Upper lobe of left lung (tissue), 4 donors: Measurements from ENCODE around the gene HIF1AN.

Source experiments
- POLR2A ChIP-seq, 4 donors: fragments of 450-650 bp; IDR thresholded peaks; one replicate each; pipeline ENCODE4 v1.5.1; 2016 to 2017; ENCODE audit warnings: antibody characterized with exemption in 4 of 4, mild to moderate bottlenecking in 2 of 4
- TF ChIP-seq, protein P1 (sequence below), 6 experiments: fragments of 450-650 bp in 4 of 6; fragments of 200-600 bp in 2 of 6; sonication (generic) in 2 of 6; IDR thresholded peaks; one replicate each; pipeline ENCODE4 v1.5.1; 2016 to 2019; ENCODE audit warnings: antibody characterized with exemption in 6 of 6

DNA sequence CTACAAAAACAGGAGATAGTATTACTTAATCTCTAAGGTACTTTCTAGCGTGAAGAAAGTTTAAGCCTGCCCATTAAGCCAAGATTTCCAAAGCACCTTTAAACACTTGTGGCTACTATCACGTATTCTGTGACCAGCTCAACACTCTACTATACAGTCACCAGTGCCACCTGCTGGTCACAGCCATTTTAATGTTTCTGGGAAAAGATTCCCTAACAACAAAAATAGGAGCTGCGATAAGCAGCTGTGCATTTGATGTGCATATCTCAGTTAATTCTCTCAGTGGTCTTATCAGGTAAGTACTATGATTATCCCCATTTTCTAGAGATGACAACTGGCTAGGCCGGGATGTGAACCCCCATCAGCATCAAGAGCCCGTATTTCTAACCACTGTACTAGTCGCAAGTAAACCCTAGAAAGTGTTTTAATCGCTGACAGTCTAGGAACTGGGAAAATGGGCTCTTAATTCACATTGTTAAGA, 16.9 kb upstream of the HIF1AN start:
- no peak for TF ChIP-seq POLR2A (IDR thresholded peaks at IDR 0.05)
- TF ChIP-seq, protein P1, sequence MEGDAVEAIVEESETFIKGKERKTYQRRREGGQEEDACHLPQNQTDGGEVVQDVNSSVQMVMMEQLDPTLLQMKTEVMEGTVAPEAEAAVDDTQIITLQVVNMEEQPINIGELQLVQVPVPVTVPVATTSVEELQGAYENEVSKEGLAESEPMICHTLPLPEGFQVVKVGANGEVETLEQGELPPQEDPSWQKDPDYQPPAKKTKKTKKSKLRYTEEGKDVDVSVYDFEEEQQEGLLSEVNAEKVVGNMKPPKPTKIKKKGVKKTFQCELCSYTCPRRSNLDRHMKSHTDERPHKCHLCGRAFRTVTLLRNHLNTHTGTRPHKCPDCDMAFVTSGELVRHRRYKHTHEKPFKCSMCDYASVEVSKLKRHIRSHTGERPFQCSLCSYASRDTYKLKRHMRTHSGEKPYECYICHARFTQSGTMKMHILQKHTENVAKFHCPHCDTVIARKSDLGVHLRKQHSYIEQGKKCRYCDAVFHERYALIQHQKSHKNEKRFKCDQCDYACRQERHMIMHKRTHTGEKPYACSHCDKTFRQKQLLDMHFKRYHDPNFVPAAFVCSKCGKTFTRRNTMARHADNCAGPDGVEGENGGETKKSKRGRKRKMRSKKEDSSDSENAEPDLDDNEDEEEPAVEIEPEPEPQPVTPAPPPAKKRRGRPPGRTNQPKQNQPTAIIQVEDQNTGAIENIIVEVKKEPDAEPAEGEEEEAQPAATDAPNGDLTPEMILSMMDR (IDR thresholded peaks at IDR 0.05) = peak; percentile 55 to 78 (median 68)
